ENCODE results near the gene JPH2. TPM values are rescaled to one million over a fixed set of nuclear protein-coding genes. Genes with fewer than 3 reads are reported as not detected.

Gene JPH2
- total and polyA plus RNA-seq, 10 of the 15 experiments (the other 5 are each of a cell fraction or from before 2014, with no cell fraction given) = 0.16 TPM; not detected in 9

DNA sequence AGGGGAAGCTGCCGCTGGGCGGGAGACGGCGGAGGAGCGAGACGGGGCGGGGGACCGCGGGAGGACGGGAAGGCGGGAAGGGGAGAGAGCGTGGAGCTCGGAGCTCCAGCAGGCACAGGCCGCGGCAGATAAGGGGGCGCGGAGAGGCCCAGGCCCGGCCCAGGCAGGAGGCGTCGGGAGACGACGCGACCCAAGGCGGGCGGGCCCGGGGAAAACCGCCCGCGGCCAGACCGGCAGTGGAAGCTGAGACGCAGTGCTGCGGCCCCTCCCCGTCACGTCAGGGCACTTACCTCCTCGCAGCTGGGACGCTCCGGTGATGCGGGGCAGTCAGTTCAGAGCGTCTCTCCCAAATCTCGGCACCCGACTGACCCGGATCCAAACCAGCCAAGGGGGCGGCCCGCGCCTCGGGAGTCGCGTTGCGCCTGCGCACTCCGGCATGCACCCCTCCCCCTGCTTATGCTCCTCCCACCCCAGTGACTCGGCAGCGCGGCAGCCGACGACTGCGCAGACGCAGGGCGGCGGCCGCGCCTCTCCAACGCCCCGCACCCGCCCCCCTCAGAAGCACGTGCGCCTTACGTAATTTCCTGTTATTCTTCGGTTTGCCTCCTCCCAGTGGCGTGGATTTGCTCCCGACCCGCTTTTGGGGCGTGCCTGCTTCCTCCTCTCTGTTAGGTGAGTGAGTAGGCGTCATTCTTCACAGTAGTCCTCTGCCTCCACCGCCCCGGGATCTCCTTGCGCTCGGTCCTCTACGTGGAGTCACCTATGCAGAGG lies 23.6 kb upstream of the JPH2 start, which contains the start of gene OSER1:
Gene OSER1, minus strand, starts transcription at position 366 of the 771 bp plus-strand sequence. CDS start 3,814 bp downstream, outside the sequence.
- Histone ChIP-seq H3K4me3 (peak within 1 kb of the TSS; percentile 98), H4K20me1 (ENCODE audit: control insufficient read depth, insufficient read depth) (no peaks in the 10 kb centered on the region), H3K4me1 (ENCODE audit: control insufficient read depth, insufficient read depth, low read length) (peaks cover 4% of the 10 kb centered on the region; the same call in 1 of the 2 replicates), H3K27me3 (replicated peaks in 1 of 2; ENCODE audit: control insufficient read depth in 2 of 2, insufficient read depth in 2 of 2, low read length in 1 of 2) (no peaks in the 10 kb centered on the region), H3K79me2 (ENCODE audit: control insufficient read depth, insufficient read depth, low read length) (peaks cover 45% of the 10 kb centered on the region), H3K36me3 (ENCODE audit: control insufficient read depth in 2 of 2, insufficient read depth in 2 of 2, low read length in 1 of 2) (0 out of 4 replicates have a peak, but pooled peaks cover 0 to 6% of the 10 kb centered on the region in 2 experiments), H3K4me2 (ENCODE audit: control insufficient read depth, insufficient read depth) (peak within 1 kb of the TSS; percentile 92), H3K9ac (ENCODE audit: control insufficient read depth, insufficient read depth, low read length) (peak within 1 kb of the TSS; percentile 90), H2AFZ (ENCODE audit: control insufficient read depth, low read depth, low read length) (peak within 1 kb of the TSS; percentile 76), H3K9me3 (replicated peaks; ENCODE audit: control insufficient read depth, insufficient read depth, low read length) (no peaks in the 10 kb centered on the region), H3K27ac (ENCODE audit: control insufficient read depth, insufficient read depth) (peak within 1 kb of the TSS; percentile 89)
- POLR2A ChIA-PET = no interaction called here
- WGBS (ENCODE audit: insufficient coverage, insufficient replicate concordance, low lambda C conversion rate, missing lambda C conversion rate) = under 1% methylated on average over 76 of the region's 79 CpGs
- BruUV-seq (replicated peaks) = no TSS peak
- intact Hi-C loops (cut with micrococcal nuclease; ENCODE audit: unreplicated experiment) (no loop called here), in situ Hi-C loops (cut with MboI) (loop anchor here (10.0 kb wide), 1 partner anchor 394 kb away; no protein-coding TSS in a partner anchor)
- RAD21 ChIA-PET (ENCODE audit: unreplicated experiment) = no interaction called here
- CTCF ChIA-PET = interaction anchor here (0.6 to 2.8 kb wide), 3 partner anchors 8 to 310 kb away, joined by 3 to 14 read pairs (median 4); partner anchors contain the start of gene FITM2
- SMC1A ChIA-PET (ENCODE audit: uncharacterized antibody, unreplicated experiment) = interaction anchor here (0.7 kb wide), 1 partner anchor 395 kb away, joined by 3 read pairs; no protein-coding TSS in a partner anchor
- ATAC-seq (peak; percentile 88), DNase-seq (ENCODE audit: low read depth, low spot score) (peak; percentile 88), FAIRE-seq (peak; percentile 80)
- TF ChIP-seq, protein P1, sequence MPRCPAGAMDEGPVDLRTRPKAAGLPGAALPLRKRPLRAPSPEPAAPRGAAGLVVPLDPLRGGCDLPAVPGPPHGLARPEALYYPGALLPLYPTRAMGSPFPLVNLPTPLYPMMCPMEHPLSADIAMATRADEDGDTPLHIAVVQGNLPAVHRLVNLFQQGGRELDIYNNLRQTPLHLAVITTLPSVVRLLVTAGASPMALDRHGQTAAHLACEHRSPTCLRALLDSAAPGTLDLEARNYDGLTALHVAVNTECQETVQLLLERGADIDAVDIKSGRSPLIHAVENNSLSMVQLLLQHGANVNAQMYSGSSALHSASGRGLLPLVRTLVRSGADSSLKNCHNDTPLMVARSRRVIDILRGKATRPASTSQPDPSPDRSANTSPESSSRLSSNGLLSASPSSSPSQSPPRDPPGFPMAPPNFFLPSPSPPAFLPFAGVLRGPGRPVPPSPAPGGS (IDR thresholded peaks at IDR 0.05; ENCODE audit: borderline replicate concordance, insufficient read depth, low read depth, low read length, poor library complexity, severe bottlenecking) = peak; percentile 46
- no peak for TF ChIP-seq BRCA1 (IDR thresholded peaks at IDR 0.05; ENCODE audit: low read depth, low read length)
- TF ChIP-seq STAT1 (conservative IDR thresholded peaks at IDR 0.05) = no peak
- no peak for TF ChIP-seq ZNF207 (IDR thresholded peaks at IDR 0.05; ENCODE audit: borderline replicate concordance)
- 0 out of 2 replicates have a peak, but pooled peaks have one; percentile 58 for TF ChIP-seq TCF12 (IDR thresholded peaks at IDR 0.05; ENCODE audit: low read depth, low read length)
- no peak for TF ChIP-seq SPI1 (IDR thresholded peaks at IDR 0.05; ENCODE audit: borderline replicate concordance, insufficient read depth, low read depth, low read length)
- TF ChIP-seq RUNX3 (IDR thresholded peaks at IDR 0.05; ENCODE audit: low read length) = no peak
- peak; percentile 22 for TF ChIP-seq RELA (IDR thresholded peaks at IDR 0.05; ENCODE audit: borderline replicate concordance, partially characterized antibody)
- peak; percentile 79 for TF ChIP-seq GABPA (IDR thresholded peaks at IDR 0.05; ENCODE audit: low read depth)
- TF ChIP-seq GATAD2B (conservative IDR thresholded peaks at IDR 0.05; ENCODE audit: low read depth) = 0 out of 2 replicates have a peak, but pooled peaks have one; percentile 13
- TF ChIP-seq SIX5 (IDR thresholded peaks at IDR 0.05; ENCODE audit: low read depth, low read length, severe bottlenecking) = no peak
- TF ChIP-seq MEF2A (IDR thresholded peaks at IDR 0.05; ENCODE audit: insufficient read depth, low read depth, low read length) = no peak
- TF ChIP-seq, protein P2, sequence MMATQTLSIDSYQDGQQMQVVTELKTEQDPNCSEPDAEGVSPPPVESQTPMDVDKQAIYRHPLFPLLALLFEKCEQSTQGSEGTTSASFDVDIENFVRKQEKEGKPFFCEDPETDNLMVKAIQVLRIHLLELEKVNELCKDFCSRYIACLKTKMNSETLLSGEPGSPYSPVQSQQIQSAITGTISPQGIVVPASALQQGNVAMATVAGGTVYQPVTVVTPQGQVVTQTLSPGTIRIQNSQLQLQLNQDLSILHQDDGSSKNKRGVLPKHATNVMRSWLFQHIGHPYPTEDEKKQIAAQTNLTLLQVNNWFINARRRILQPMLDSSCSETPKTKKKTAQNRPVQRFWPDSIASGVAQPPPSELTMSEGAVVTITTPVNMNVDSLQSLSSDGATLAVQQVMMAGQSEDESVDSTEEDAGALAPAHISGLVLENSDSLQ (IDR thresholded peaks at IDR 0.05) = peak; percentile 22; the same call in 1 of the 2 replicates
- TF ChIP-seq, protein P3, sequence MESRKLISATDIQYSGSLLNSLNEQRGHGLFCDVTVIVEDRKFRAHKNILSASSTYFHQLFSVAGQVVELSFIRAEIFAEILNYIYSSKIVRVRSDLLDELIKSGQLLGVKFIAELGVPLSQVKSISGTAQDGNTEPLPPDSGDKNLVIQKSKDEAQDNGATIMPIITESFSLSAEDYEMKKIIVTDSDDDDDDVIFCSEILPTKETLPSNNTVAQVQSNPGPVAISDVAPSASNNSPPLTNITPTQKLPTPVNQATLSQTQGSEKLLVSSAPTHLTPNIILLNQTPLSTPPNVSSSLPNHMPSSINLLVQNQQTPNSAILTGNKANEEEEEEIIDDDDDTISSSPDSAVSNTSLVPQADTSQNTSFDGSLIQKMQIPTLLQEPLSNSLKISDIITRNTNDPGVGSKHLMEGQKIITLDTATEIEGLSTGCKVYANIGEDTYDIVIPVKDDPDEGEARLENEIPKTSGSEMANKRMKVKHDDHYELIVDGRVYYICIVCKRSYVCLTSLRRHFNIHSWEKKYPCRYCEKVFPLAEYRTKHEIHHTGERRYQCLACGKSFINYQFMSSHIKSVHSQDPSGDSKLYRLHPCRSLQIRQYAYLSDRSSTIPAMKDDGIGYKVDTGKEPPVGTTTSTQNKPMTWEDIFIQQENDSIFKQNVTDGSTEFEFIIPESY (IDR thresholded peaks at IDR 0.05) = no peak
- peak; percentile 34; the same call in 1 of the 2 replicates for TF ChIP-seq SMAD5 (IDR thresholded peaks at IDR 0.05; ENCODE audit: low read depth)
- TF ChIP-seq YBX1 (IDR thresholded peaks at IDR 0.05) = no peak
- no peak for TF ChIP-seq STAT3 (IDR thresholded peaks at IDR 0.05; ENCODE audit: low read depth, low read length)
- TF ChIP-seq NFXL1 (IDR thresholded peaks at IDR 0.05; ENCODE audit: borderline replicate concordance) = no peak
- peak; percentile 86 for TF ChIP-seq IKZF1 (conservative IDR thresholded peaks at IDR 0.05)
- no peak; the same call in 1 of the 2 replicates for TF ChIP-seq CBFB (IDR thresholded peaks at IDR 0.05; ENCODE audit: low read depth)
- no peak for TF ChIP-seq FOS (IDR thresholded peaks at IDR 0.05; ENCODE audit: borderline replicate concordance, extremely low read depth, insufficient read length)

Data from GM12878 (cell line).